Loucy (cell line): ENCODE data around the gene DBH.

Experiments
- H2AFZ ChIP-seq: fragments of 200-600 bp; sonication (generic); 2 replicates; pipeline ENCODE4 v1.6.0; 2016; ENCODE audit warnings: antibody characterized with exemption, mild to moderate bottlenecking, low read length, moderate library complexity
- H3F3A ChIP-seq: fragments of 200-600 bp; 2 replicates; pipeline ENCODE4 v1.6.0; 2016; ENCODE audit warnings: antibody characterized with exemption, low read depth, mild to moderate bottlenecking
- H3K27me3 ChIP-seq: fragments of 200-600 bp; sonication (generic); 2 replicates; pipeline ENCODE4 v1.6.1; 2014; ENCODE audit warnings: low read length, mild to moderate bottlenecking; ENCODE audit not compliant: insufficient read depth, poor library complexity, severe bottlenecking
- H3K36me3 ChIP-seq: fragments of 200-600 bp; sonication (generic); 2 replicates; pipeline ENCODE4 v1.6.1; 2016; ENCODE audit warnings: low read length; ENCODE audit not compliant: insufficient read depth
- H3K4me1 ChIP-seq: fragments of 200-600 bp; sonication (generic); 2 replicates; pipeline ENCODE4 v1.5.1; 2014; ENCODE audit warnings: low read length, mild to moderate bottlenecking; ENCODE audit not compliant: insufficient read depth, poor library complexity, severe bottlenecking
- H3K4me2 ChIP-seq: fragments of 200-600 bp; sonication (generic); 2 replicates; pipeline ENCODE4 v1.6.0; 2014; ENCODE audit warnings: antibody characterized with exemption, low read length, low read depth, mild to moderate bottlenecking; ENCODE audit not compliant: poor library complexity, severe bottlenecking
- H3K4me3 ChIP-seq: fragments of 200-600 bp; sonication (generic); 2 replicates; pipeline ENCODE4 v1.5.1; 2014; ENCODE audit warnings: low read length, mild to moderate bottlenecking, mixed read lengths; ENCODE audit not compliant: poor library complexity, severe bottlenecking
- H3K79me2 ChIP-seq: fragments of 200-600 bp; sonication (generic); 2 replicates; pipeline ENCODE4 v1.6.1; 2014; ENCODE audit warnings: low read length; ENCODE audit not compliant: insufficient read depth
- H3K9ac ChIP-seq: fragments of 200-600 bp; sonication (generic); 2 replicates; pipeline ENCODE4 v1.6.0; 2014; ENCODE audit warnings: mild to moderate bottlenecking, low read depth, low read length, moderate library complexity; ENCODE audit not compliant: poor library complexity, severe bottlenecking
- H3K9me2 ChIP-seq: fragments of 200-600 bp; sonication (generic); replicated peaks from 2 replicates; pipeline ENCODE4 v1.6.1; 2016; ENCODE audit warnings: low read depth, low read length, mixed read lengths
- H3K9me3 ChIP-seq: fragments of 200-600 bp; sonication (generic); 2 replicates; pipeline ENCODE4 v1.6.1; 2014; ENCODE audit warnings: mild to moderate bottlenecking, antibody characterized with exemption, low read length, low read depth; ENCODE audit not compliant: insufficient read depth
- H4K20me1 ChIP-seq: fragments of 200-600 bp; sonication (generic); 2 replicates; pipeline ENCODE4 v1.6.0; 2014; ENCODE audit warnings: antibody characterized with exemption, low read length, mild to moderate bottlenecking; ENCODE audit not compliant: insufficient read depth, poor library complexity, severe bottlenecking
- EZH2phosphoT487 ChIP-seq: fragments of 200-600 bp; IDR thresholded peaks from 2 replicates; pipeline ENCODE4 v1.6.1; 2018; ENCODE audit warnings: antibody characterized with exemption, mild to moderate bottlenecking, moderate library complexity, borderline replicate concordance
- TF ChIP-seq, protein P1 (sequence below): fragments of 200-600 bp; sonication (generic); conservative IDR thresholded peaks from 2 replicates; pipeline ENCODE4 v1.5.1; 2014; ENCODE audit warnings: mild to moderate bottlenecking, antibody characterized with exemption, low read length

The DBH gene

GRCh38 chr9:133607976-133608375, 28.2 kb upstream of the DBH start:
- H3K27me3 ChIP-seq: no peaks in the 10 kb centered on the region
- H3K36me3 ChIP-seq: no peaks in the 10 kb centered on the region
- H3F3A ChIP-seq: no peaks in the 10 kb centered on the region
- H3K9me3 ChIP-seq: no peaks in the 10 kb centered on the region
- peaks cover 6% of the 10 kb centered on the region for H3K4me1 ChIP-seq
- H4K20me1 ChIP-seq: no peaks in the 10 kb centered on the region
- no peak overlapping the region for H2AFZ ChIP-seq
- H3K9me2 ChIP-seq: no peaks in the 10 kb centered on the region
- no peak overlapping the region for H3K9ac ChIP-seq
- TF ChIP-seq, protein P1, sequence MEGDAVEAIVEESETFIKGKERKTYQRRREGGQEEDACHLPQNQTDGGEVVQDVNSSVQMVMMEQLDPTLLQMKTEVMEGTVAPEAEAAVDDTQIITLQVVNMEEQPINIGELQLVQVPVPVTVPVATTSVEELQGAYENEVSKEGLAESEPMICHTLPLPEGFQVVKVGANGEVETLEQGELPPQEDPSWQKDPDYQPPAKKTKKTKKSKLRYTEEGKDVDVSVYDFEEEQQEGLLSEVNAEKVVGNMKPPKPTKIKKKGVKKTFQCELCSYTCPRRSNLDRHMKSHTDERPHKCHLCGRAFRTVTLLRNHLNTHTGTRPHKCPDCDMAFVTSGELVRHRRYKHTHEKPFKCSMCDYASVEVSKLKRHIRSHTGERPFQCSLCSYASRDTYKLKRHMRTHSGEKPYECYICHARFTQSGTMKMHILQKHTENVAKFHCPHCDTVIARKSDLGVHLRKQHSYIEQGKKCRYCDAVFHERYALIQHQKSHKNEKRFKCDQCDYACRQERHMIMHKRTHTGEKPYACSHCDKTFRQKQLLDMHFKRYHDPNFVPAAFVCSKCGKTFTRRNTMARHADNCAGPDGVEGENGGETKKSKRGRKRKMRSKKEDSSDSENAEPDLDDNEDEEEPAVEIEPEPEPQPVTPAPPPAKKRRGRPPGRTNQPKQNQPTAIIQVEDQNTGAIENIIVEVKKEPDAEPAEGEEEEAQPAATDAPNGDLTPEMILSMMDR: no peak
- TF ChIP-seq EZH2phosphoT487: no peak
- H3K79me2 ChIP-seq: no peaks in the 10 kb centered on the region
- H3K4me2 ChIP-seq: no peak overlapping the region
- H3K4me3 ChIP-seq: no peak overlapping the region

GRCh38 chr9:133608382-133608781, 27.8 kb upstream of the DBH start:
- Histone ChIP-seq H3K4me1 (peaks cover 6% of the 10 kb centered on the region), H3K79me2 (no peaks in the 10 kb centered on the region), H3K4me2 (no peak overlapping the region), H3K27me3 (no peaks in the 10 kb centered on the region), H4K20me1 (no peaks in the 10 kb centered on the region), H2AFZ (no peak overlapping the region), H3K36me3 (no peaks in the 10 kb centered on the region), H3K4me3 (no peak overlapping the region), H3K9me3 (no peaks in the 10 kb centered on the region), H3K9me2 (no peaks in the 10 kb centered on the region), H3F3A (no peaks in the 10 kb centered on the region), H3K9ac (no peak overlapping the region)
- TF ChIP-seq EZH2phosphoT487: no peak

DNA sequence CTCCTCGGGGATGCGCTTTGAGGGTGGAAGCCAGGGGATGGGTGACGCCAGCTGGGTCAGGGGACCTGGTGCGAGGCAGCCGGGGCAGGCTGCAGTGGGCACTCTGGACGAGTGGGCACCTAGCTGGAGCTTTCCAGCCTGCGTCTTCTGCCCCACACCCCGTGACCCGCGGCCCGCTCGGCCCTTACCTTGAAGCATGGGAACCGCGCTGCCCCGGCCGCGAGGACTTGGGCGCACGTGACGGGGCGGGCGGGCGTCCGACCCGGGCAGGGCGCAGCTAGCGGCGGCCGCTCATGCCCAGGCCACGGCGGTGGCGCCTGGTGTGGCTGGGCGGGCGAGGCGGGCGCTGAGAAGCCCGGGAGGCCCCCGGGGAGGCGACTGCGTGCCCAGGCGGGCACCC, 27.3 kb upstream of the DBH start:
- Histone ChIP-seq H3K27me3 (no peaks in the 10 kb centered on the region), H3K79me2 (no peaks in the 10 kb centered on the region), H3F3A (no peaks in the 10 kb centered on the region), H2AFZ (no peak overlapping the region), H4K20me1 (no peaks in the 10 kb centered on the region), H3K4me2 (no peak overlapping the region), H3K9me3 (no peaks in the 10 kb centered on the region), H3K36me3 (no peaks in the 10 kb centered on the region), H3K9ac (no peak overlapping the region), H3K9me2 (no peaks in the 10 kb centered on the region), H3K4me1 (peaks cover 6% of the 10 kb centered on the region), H3K4me3 (no peak overlapping the region)
- TF ChIP-seq, protein P1: no peak
- no peak for TF ChIP-seq EZH2phosphoT487

GRCh38 chr9:133609311-133610098, 26.7 kb upstream of the DBH start, which contains the start of gene FAM163B:
Gene FAM163B, minus strand, starts transcription at chr9:133609389. Its CDS starts 29,166 bp downstream, at chr9:133580223.
- Histone ChIP-seq H3F3A (no peaks in the 10 kb centered on the region), H3K79me2 (no peaks in the 10 kb centered on the region), H3K4me1 (peaks cover 4% of the 10 kb centered on the region), H3K9ac (no peak within 1 kb of the TSS), H3K36me3 (no peaks in the 10 kb centered on the region), H2AFZ (no peak within 1 kb of the TSS), H4K20me1 (no peaks in the 10 kb centered on the region), H3K9me2 (no peaks in the 10 kb centered on the region), H3K4me2 (no peak within 1 kb of the TSS), H3K9me3 (no peaks in the 10 kb centered on the region), H3K4me3 (no peak within 1 kb of the TSS), H3K27me3 (no peaks in the 10 kb centered on the region)
- TF ChIP-seq, protein P1: no peak
- TF ChIP-seq EZH2phosphoT487: no peak
